A549 (cell line): ENCODE measurements around the gene ATP2C2.

Source experiments
- CHD2 ChIP-seq: fragments of 150-350 bp; IDR thresholded peaks from 2 replicates; pipeline ENCODE4 v1.6.1; 2014; ENCODE audit warnings: low read length; ENCODE audit not compliant: partially characterized antibody
- KDM1A ChIP-seq: fragments of 200-600 bp; sonication (generic); IDR thresholded peaks from 2 replicates; pipeline ENCODE4 v1.6.1; 2016; ENCODE audit warnings: low read depth, mild to moderate bottlenecking
- POLR2A ChIP-seq: IDR thresholded peaks from 2 replicates; pipeline ENCODE4 v1.6.1; 2012; ENCODE audit warnings: mild to moderate bottlenecking, low read length
- RARB ChIP-seq: fragments of 250-450 bp; sonication (Bioruptor Pico); IDR thresholded peaks from 2 replicates; pipeline ENCODE4 v1.8.0; 2021; ENCODE audit warnings: mild to moderate bottlenecking, moderate library complexity
- TF ChIP-seq, protein P1 (sequence below): fragments of 150-350 bp; IDR thresholded peaks from 2 replicates; pipeline ENCODE4 v1.6.1; 2014; ENCODE audit warnings: low read depth, mild to moderate bottlenecking, low read length
- TF ChIP-seq, protein P2 (sequence below): fragments of 200-600 bp; sonication (generic); IDR thresholded peaks from 2 replicates; pipeline ENCODE4 v1.6.1; 2016; ENCODE audit warnings: antibody characterized with exemption, mild to moderate bottlenecking, moderate library complexity
- TF ChIP-seq, protein P3 (sequence below): fragments of >200 bp; sonication (Bioruptor Twin); formaldehyde crosslinking; IDR thresholded peaks from 3 replicates; pipeline ENCODE4 v1.5.1; 2016

DNA sequence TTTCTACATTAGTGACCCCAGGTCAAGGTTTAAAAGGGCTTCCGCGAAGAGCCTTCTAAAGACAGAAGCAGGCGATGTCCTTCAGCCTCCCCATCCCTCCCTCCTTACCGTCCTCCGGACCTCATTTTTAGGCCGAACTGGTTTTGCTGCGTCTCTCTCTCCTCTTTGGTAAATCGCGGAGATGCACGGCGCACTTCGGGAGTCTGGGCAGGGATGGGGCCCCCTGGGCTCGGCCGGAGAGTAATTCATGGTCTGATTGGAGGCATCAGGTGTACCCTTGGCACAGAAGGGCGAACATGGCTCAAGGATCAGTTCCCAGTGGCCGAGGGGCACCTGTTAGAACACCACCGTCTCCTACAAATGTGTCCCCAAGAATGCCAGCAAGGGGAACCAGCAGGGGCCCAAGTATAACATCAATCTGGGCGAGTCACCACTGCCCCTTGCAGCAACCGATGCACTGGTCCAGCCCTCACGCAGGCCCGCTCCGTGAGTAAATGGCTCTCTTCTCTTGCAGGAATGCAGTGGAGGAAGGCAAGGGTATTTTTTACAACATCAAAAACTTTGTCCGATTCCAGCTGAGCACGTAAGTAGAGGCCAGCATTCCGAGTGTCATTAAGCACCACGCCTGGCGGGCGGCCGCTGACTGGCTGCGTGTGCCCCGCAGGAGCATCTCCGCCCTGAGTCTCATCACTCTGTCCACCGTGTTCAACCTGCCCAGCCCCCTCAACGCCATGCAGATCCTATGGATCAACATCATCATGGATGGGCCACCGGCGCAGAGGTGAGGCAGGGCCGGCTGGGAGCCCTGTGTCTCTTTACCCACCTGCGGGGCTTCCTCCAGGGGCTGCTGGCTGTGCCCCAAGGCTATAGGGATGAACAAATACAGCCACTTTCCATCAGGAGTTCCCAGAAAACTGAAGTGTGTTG lies 90.5 kb downstream of the ATP2C2 start:
- TF ChIP-seq, protein P1, sequence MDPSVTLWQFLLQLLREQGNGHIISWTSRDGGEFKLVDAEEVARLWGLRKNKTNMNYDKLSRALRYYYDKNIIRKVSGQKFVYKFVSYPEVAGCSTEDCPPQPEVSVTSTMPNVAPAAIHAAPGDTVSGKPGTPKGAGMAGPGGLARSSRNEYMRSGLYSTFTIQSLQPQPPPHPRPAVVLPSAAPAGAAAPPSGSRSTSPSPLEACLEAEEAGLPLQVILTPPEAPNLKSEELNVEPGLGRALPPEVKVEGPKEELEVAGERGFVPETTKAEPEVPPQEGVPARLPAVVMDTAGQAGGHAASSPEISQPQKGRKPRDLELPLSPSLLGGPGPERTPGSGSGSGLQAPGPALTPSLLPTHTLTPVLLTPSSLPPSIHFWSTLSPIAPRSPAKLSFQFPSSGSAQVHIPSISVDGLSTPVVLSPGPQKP = no peak
- TF ChIP-seq POLR2A (no peak), CHD2 (no peak), KDM1A (no peak), RARB (CRISPR knock-in tag) (no peak)
- TF ChIP-seq, protein P2, sequence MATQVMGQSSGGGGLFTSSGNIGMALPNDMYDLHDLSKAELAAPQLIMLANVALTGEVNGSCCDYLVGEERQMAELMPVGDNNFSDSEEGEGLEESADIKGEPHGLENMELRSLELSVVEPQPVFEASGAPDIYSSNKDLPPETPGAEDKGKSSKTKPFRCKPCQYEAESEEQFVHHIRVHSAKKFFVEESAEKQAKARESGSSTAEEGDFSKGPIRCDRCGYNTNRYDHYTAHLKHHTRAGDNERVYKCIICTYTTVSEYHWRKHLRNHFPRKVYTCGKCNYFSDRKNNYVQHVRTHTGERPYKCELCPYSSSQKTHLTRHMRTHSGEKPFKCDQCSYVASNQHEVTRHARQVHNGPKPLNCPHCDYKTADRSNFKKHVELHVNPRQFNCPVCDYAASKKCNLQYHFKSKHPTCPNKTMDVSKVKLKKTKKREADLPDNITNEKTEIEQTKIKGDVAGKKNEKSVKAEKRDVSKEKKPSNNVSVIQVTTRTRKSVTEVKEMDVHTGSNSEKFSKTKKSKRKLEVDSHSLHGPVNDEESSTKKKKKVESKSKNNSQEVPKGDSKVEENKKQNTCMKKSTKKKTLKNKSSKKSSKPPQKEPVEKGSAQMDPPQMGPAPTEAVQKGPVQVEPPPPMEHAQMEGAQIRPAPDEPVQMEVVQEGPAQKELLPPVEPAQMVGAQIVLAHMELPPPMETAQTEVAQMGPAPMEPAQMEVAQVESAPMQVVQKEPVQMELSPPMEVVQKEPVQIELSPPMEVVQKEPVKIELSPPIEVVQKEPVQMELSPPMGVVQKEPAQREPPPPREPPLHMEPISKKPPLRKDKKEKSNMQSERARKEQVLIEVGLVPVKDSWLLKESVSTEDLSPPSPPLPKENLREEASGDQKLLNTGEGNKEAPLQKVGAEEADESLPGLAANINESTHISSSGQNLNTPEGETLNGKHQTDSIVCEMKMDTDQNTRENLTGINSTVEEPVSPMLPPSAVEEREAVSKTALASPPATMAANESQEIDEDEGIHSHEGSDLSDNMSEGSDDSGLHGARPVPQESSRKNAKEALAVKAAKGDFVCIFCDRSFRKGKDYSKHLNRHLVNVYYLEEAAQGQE = no peak
- TF ChIP-seq, protein P3, sequence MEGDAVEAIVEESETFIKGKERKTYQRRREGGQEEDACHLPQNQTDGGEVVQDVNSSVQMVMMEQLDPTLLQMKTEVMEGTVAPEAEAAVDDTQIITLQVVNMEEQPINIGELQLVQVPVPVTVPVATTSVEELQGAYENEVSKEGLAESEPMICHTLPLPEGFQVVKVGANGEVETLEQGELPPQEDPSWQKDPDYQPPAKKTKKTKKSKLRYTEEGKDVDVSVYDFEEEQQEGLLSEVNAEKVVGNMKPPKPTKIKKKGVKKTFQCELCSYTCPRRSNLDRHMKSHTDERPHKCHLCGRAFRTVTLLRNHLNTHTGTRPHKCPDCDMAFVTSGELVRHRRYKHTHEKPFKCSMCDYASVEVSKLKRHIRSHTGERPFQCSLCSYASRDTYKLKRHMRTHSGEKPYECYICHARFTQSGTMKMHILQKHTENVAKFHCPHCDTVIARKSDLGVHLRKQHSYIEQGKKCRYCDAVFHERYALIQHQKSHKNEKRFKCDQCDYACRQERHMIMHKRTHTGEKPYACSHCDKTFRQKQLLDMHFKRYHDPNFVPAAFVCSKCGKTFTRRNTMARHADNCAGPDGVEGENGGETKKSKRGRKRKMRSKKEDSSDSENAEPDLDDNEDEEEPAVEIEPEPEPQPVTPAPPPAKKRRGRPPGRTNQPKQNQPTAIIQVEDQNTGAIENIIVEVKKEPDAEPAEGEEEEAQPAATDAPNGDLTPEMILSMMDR = no peak
